IPS DF 6.9 (cell line): ENCODE measurements around the gene DUXB.

Source experiments
- DNase-seq: peaks from one replicate; pipeline ENCODE4 v3.0.0-alpha.2; 2013; ENCODE audit warnings: low read depth, low spot score
- H3K27ac ChIP-seq: one replicate; pipeline ENCODE4 v1.5.1; 2013; ENCODE audit warnings: low read length, control low read depth
- H3K27me3 ChIP-seq: 2 replicates; pipeline ENCODE4 v1.6.1; 2013; ENCODE audit warnings: mild to moderate bottlenecking, low read length; ENCODE audit not compliant: control insufficient read depth, insufficient read depth
- H3K36me3 ChIP-seq: 2 replicates; pipeline ENCODE4 v1.6.1; 2013; ENCODE audit warnings: low read length; ENCODE audit not compliant: control insufficient read depth, insufficient read depth
- H3K4me1 ChIP-seq: 2 replicates; pipeline ENCODE4 v1.6.1; 2013; ENCODE audit warnings: low read length; ENCODE audit not compliant: control insufficient read depth, insufficient read depth
- H3K4me3 ChIP-seq: 2 replicates; pipeline ENCODE4 v1.5.1; 2013; ENCODE audit warnings: mild to moderate bottlenecking, low read length
- H3K9me3 ChIP-seq: 2 replicates; pipeline ENCODE4 v1.6.1; 2013; ENCODE audit warnings: low read length, inconsistent platforms; ENCODE audit not compliant: control insufficient read depth, insufficient read depth
- WGBS: extraction: QIAGEN DNeasy Blood & Tissue Kit; methylation state at CpG from one replicate; pipeline ENCODE4 v1.1.7; 2013; ENCODE audit warnings: mixed read lengths, missing lambda C conversion rate; ENCODE audit not compliant: insufficient read length, insufficient coverage; 5-methylcytosine and 5-hydroxymethylcytosine counted together

The DUXB gene, protein sequence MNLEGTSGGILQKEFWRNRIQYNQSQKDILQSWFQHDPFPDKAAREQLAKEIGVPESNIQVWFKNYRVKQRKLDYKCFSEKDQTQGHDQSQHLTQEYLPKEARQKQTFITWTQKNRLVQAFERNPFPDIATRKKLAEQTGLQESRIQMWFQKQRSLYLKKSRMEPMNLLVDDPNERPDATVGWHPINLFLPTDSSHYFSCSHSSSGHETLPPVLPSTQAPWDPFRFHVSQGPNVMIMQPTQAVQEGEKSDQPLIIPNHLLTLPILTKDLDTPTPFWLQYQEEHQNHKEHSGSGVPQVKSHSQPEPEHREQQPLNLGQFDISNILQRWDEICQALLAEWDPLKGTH

DNA sequence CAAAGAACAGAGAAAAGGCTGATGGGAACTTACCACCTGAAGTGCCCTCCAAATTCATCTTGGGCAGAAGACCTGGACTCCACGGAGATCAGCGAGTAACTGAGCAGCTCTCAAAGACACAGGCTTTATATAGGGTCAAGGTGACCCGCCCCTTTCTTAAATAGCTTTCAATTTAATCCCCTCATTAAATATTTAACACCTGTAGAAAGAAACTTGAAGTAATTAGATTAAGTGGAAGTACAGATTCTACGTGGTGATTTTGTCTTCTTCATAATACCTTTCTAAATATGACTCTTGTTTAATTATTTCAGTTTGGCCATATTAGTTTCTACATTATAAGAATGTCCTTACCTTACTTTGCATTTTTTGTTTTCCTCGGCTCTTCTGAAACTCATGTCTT is at the start of gene DUXB:
Gene DUXB (minus strand): TSS at position 101 of the 400 bp plus-strand sequence. CDS start 43 bp downstream, at position 58.
- no peak within 1 kb of the TSS for H3K4me3 ChIP-seq
- H3K9me3 ChIP-seq: no peaks in the 10 kb centered on the region
- no peaks in the 10 kb centered on the region for H3K27me3 ChIP-seq
- WGBS: no CpG with 5 or more reads among the region's 5 CpGs
- H3K36me3 ChIP-seq: no peaks in the 10 kb centered on the region
- H3K27ac ChIP-seq: no peak within 1 kb of the TSS
- H3K4me1 ChIP-seq: no peaks in the 10 kb centered on the region; the same call in 1 of the 2 replicates
- no peak for DNase-seq

DNA sequence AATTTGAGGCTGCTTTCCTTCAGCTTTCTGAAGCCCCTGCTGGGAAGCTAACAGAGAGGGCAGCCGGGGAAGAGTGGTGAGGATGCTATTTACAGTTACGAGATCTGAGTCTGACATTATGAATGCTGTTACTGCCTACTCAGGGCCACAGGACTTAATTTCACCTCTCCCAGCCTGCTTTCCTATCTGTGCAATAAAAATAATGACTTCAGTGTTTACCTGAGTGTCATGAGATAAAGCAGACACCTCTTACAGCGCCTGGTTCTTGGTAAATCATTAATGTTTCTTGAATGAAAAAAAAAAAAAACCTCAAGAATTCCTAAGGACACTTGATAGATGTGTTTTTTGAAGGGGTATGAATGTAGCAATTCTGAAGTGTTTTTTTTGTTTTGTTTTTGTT is 49.3 kb upstream of the DUXB start:
- no peak for DNase-seq
- H3K4me3 ChIP-seq: no peak overlapping the region
- no peaks in the 10 kb centered on the region; the same call in 1 of the 2 replicates for H3K9me3 ChIP-seq
- H3K27me3 ChIP-seq: no peaks in the 10 kb centered on the region
- no peaks in the 10 kb centered on the region for H3K36me3 ChIP-seq
- H3K4me1 ChIP-seq: no peaks in the 10 kb centered on the region
- WGBS: no CpG with 5 or more reads among the region's 3 CpGs
- no peak overlapping the region for H3K27ac ChIP-seq

DNA sequence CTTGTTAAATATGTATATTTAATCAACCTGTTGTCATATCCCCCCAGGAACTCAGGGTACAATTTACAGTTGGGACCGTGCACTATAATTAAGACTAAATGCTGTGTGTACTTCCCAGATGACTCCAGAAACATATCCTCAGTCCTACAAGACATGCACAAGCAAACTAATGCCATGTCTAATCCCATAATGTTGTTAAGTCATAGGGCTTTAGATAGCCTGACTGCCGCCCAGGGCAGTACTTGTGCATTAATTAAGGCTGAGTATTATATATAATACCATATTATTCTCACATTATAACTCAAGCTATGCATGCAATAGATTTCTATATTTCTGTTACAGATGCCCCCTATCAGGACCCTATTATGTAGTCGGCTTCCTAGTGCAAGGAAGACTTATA is 45.1 kb upstream of the DUXB start:
- no peaks in the 10 kb centered on the region for H3K27me3 ChIP-seq
- no peaks in the 10 kb centered on the region for H3K4me1 ChIP-seq
- H3K9me3 ChIP-seq: peaks cover 2% of the 10 kb centered on the region
- WGBS: no CpG with 5 or more reads among the region's 3 CpGs
- H3K27ac ChIP-seq: no peak overlapping the region
- H3K36me3 ChIP-seq: no peaks in the 10 kb centered on the region
- no peak for DNase-seq
- H3K4me3 ChIP-seq: no peak overlapping the region

DNA sequence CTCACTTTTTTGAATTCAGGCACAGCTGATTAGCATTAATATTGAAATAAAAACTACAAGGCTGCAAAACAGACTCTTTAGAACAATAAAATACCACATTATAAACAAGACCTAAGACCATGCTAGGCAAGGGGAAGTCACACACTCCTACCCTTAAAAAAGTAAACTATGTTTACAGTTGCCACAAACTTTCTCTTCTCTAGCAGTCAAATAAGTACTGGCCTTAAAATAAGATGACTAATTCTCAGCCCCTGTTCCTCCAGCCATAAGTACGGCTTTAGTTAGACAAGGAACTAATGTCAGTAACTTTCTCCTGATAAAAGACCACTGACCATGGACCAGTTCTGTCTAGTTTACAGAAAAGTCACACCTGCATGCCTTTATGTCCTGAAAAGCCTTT is 44.6 kb upstream of the DUXB start:
- Histone ChIP-seq H3K27ac (no peak overlapping the region), H3K4me3 (no peak overlapping the region), H3K4me1 (no peaks in the 10 kb centered on the region), H3K9me3 (peaks cover 2% of the 10 kb centered on the region), H3K36me3 (no peaks in the 10 kb centered on the region), H3K27me3 (no peaks in the 10 kb centered on the region)
- DNase-seq: no peak
- no CpG with 5 or more reads among the region's 1 CpG for WGBS

DNA sequence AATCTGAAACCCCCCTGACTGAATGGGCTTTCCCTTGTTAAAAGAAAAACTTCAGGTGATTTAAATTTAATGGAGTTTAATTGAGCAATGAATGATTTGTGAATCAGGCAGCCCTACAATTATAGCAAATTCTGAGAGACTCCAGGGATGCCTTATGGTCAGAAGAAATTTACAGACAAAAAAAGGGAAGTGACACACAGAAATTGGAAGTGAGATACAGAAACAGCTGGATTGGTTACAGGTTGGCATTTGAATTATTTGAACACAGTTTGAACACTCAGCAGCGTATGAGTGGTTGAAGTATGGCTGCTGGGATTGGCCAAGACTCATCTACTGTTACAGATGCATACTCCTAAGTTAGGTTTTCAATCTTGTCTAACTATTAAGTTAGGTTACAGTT is 44.0 kb upstream of the DUXB start:
- no peaks in the 10 kb centered on the region for H3K36me3 ChIP-seq
- H3K9me3 ChIP-seq: peaks cover 2% of the 10 kb centered on the region
- no CpG with 5 or more reads among the region's 1 CpG for WGBS
- no peaks in the 10 kb centered on the region for H3K4me1 ChIP-seq
- no peak overlapping the region for H3K4me3 ChIP-seq
- DNase-seq: no peak
- H3K27ac ChIP-seq: no peak overlapping the region
- H3K27me3 ChIP-seq: no peaks in the 10 kb centered on the region

DNA sequence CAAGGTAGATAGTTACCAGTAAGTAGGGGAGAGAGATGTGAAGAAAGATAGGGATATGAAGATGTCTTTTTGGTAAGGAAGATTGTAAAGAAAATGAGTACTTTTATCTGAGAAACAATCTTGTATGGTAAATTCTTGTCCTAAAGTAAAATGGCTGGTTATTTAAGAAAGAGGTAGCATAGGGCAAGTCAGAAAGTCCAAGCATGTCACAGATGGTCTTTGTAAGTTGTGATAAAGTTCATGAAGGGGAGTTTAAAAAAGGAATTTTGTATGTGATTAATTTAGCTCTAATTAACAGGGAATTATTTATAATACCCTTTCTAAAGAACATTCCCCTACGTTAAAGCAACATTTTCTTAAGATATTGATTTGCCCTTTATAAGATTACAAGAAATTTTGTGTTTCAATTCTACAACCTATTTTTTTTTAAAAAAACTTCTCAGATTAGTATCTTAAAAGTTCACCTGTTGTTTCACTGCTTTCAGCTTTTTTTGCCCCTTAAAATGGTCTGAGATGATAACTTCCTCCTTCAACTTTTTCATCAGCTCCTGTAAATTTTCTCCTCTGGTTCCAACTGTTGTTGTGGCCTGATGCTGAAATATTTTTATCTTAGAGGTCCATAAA is 41.3 kb upstream of the DUXB start:
- no peaks in the 10 kb centered on the region for H3K27me3 ChIP-seq
- H3K9me3 ChIP-seq: peaks cover 2% of the 10 kb centered on the region
- H3K4me1 ChIP-seq: no peaks in the 10 kb centered on the region
- no peak overlapping the region for H3K4me3 ChIP-seq
- no CpG with 5 or more reads among the region's 1 CpG for WGBS
- H3K27ac ChIP-seq: no peak overlapping the region
- no peak for DNase-seq
- H3K36me3 ChIP-seq: no peaks in the 10 kb centered on the region

DNA sequence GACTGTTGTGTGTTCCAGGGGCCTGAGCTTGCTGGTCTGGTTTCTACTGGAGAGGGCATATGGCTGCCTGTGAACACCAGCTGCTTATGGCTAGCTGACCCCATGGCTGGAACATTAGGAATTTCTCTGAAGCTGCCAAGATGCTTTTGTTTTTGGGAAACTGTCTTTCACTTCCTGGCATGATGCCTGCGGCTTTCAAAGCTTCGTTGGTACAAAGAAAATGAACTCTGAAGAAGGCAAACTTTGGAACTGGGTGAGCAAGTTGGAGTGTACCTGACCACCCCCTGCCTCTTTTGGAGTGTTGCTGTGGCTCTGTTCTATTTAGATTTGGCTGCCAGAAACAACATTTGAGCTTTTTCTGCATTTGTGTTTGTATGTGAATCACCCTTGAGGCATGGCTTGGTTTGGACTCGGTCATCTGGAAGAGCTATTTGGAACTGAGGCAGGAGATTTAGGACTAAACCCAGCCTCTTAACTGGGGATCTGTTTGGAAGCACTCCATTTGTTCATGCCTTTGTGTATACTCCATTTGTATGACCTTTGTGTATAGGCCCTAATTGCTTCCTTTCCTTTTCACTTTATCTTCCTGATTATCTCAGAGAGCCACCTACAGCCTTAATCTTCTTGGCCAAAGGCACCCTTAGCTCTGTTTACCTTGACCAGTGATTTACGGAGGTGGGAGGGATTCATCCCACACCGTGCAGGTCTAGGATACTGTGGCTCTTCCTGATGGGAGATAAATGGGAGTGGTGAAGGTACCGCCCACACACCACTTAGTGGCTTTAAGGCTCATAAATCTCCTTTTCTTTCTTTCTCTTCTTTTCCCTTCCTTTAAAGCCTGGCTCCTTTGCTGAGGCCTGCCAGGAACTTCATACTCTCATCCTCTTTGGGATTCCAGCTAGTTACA is 32.3 kb upstream of the DUXB start:
- WGBS: no CpG with 5 or more reads among the region's 6 CpGs
- H3K4me3 ChIP-seq: no peak overlapping the region

DNA sequence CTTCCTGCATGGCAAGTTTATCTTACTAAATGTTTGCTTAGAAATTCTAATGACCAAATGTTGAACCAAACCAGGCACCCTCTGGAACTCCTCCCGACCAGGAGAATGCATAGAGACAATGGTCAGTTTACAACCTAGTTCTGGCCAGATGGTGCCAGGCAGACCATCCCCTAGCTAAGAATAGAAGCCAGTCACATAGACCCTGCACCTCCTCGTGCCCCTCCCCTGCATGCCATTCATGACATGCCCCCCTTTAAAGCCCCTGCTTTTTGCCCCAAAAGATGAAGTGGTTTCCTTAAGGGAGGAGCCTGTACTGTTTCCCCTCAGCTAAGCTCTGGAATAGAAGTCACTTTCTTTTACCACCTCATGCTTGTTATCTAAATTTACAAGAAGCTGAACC is 31.6 kb upstream of the DUXB start:
- no CpG with 5 or more reads among the region's 2 CpGs for WGBS
- Histone ChIP-seq H3K27ac (no peak overlapping the region), H3K4me3 (no peak overlapping the region), H3K9me3 (no peaks in the 10 kb centered on the region), H3K27me3 (no peaks in the 10 kb centered on the region), H3K4me1 (no peaks in the 10 kb centered on the region), H3K36me3 (no peaks in the 10 kb centered on the region)
- DNase-seq: no peak

More for the DNA sequence above, 32.3 kb upstream of the DUXB start:
- Histone ChIP-seq H3K36me3 (no peaks in the 10 kb centered on the region), H3K27me3 (no peaks in the 10 kb centered on the region), H3K27ac (no peak overlapping the region), H3K4me1 (no peaks in the 10 kb centered on the region), H3K9me3 (no peaks in the 10 kb centered on the region)
- no peak for DNase-seq

DNA sequence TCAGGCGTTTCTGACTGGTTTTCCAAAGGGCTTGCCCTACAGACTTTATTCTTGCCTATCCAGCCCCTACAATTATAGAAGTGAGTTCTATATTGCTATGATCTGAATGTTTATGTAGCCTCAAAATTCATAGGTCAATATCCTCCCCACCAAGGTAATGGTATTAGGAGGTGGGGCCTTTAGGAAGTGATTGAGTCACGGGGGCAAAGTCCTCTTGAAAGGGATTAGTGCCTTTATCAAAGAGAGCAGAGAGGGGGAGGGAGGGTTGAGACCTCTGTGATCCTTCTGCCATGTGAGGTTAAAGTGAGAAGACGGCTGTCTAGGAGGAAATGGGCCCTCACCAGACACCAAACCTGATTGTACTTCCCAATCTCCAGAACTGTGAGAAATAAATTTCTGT is 26.0 kb upstream of the DUXB start:
- Histone ChIP-seq H3K9me3 (no peaks in the 10 kb centered on the region), H3K4me3 (no peak overlapping the region), H3K36me3 (no peaks in the 10 kb centered on the region), H3K4me1 (no peaks in the 10 kb centered on the region), H3K27ac (no peak overlapping the region), H3K27me3 (no peaks in the 10 kb centered on the region)
- no CpG with 5 or more reads among the region's 3 CpGs for WGBS
- DNase-seq: no peak

DNA sequence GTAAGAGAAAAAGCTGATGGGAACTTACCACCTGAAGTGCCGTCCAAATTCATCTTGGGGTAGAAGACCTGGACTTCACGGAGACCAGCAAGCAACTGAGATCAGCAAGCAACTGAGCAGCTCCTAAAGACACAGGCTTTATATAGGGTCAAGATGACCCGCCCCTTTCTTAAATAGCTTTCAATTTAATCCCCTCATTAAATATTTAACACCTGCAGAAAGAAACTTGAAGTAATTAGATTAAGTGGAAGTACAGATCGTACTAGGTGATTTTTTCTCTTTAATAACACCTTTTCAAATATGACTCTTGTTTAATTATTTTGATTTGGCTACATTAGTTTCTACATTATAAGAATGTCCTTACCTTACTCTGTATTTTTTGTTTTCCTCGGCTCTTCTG is 25.1 kb upstream of the DUXB start, which contains the start of gene CPHXL:
Gene CPHXL (minus strand): TSS at position 101 of the 400 bp plus-strand sequence. CDS start 48 bp downstream, at position 53.
- Histone ChIP-seq H3K4me1 (no peaks in the 10 kb centered on the region), H3K27me3 (no peaks in the 10 kb centered on the region), H3K36me3 (no peaks in the 10 kb centered on the region), H3K4me3 (no peak within 1 kb of the TSS), H3K9me3 (no peaks in the 10 kb centered on the region), H3K27ac (no peak within 1 kb of the TSS)
- no CpG with 5 or more reads among the region's 5 CpGs for WGBS
- DNase-seq: no peak
